Measurements from ENCODE around the gene HSBP1L1.

HSBP1L1 gene

GRCh38 chr18:79964330-79965118 lies at the start of gene HSBP1L1:
TSS of gene HSBP1L1 (plus strand) at chr18:79964643. CDS start at chr18:79964736, 93 bp downstream.
- peak; percentile 71 for DNase-seq

GRCh38 chr18:79915161-79916127 lies 49.0 kb upstream of the HSBP1L1 start:
- DNase-seq = no peak

GRCh38 chr18:79916128-79916494 lies 48.3 kb upstream of the HSBP1L1 start:
- no peak for DNase-seq

- no peak for DNase-seq
Observed at GRCh38 chr18:79916546-79917168, 47.8 kb upstream of the HSBP1L1 start.

GRCh38 chr18:79917169-79917852 lies 47.1 kb upstream of the HSBP1L1 start:
- DNase-seq = no peak

GRCh38 chr18:79917853-79918614 lies 46.4 kb upstream of the HSBP1L1 start:
- no peak for DNase-seq

- no peak for DNase-seq
Observed at GRCh38 chr18:79918615-79919011, 45.8 kb upstream of the HSBP1L1 start.

GRCh38 chr18:79919089-79919488 lies 45.4 kb upstream of the HSBP1L1 start:
- no peak for DNase-seq

- DNase-seq = no peak
Observed at GRCh38 chr18:79921984-79922965, 42.2 kb upstream of the HSBP1L1 start.

GRCh38 chr18:79922971-79923411 lies 41.5 kb upstream of the HSBP1L1 start:
- no peak for DNase-seq

- no peak for DNase-seq
Observed at GRCh38 chr18:79923896-79924585, 40.4 kb upstream of the HSBP1L1 start.

GRCh38 chr18:79924814-79925731 lies 39.4 kb upstream of the HSBP1L1 start:
- DNase-seq = no peak

- no peak for DNase-seq
Observed at GRCh38 chr18:79926306-79926705, 38.1 kb upstream of the HSBP1L1 start.

GRCh38 chr18:79926715-79927606 lies 37.5 kb upstream of the HSBP1L1 start:
- DNase-seq = no peak

GRCh38 chr18:79927607-79928562 lies 36.6 kb upstream of the HSBP1L1 start:
- no peak for DNase-seq

GRCh38 chr18:79928563-79928960 lies 35.9 kb upstream of the HSBP1L1 start:
- DNase-seq = no peak

Data from hematopoietic multipotent progenitor cell treated with erythropoietin and hydrocortisone succinate and interleukin-3 and kit ligand, for 8 days (in vitro differentiated cells).